ENCODE results near the gene CFAP20.

- TF ChIP-seq FOXS1 (CRISPR knock-in tag; IDR thresholded peaks at IDR 0.05) (no peak), CHD2 (IDR thresholded peaks at IDR 0.05; ENCODE audit: low read length, partially characterized antibody) (no peak), NR3C1 (IDR thresholded peaks at IDR 0.05) (no peak), HDAC2 (IDR thresholded peaks at IDR 0.05) (no peak), JUNB (IDR thresholded peaks at IDR 0.05) (no peak), RAD21 (conservative IDR thresholded peaks at IDR 0.05 in 1 of 2, IDR thresholded peaks at IDR 0.05 in 1 of 2) (no peak)
- TF ChIP-seq, protein P1, sequence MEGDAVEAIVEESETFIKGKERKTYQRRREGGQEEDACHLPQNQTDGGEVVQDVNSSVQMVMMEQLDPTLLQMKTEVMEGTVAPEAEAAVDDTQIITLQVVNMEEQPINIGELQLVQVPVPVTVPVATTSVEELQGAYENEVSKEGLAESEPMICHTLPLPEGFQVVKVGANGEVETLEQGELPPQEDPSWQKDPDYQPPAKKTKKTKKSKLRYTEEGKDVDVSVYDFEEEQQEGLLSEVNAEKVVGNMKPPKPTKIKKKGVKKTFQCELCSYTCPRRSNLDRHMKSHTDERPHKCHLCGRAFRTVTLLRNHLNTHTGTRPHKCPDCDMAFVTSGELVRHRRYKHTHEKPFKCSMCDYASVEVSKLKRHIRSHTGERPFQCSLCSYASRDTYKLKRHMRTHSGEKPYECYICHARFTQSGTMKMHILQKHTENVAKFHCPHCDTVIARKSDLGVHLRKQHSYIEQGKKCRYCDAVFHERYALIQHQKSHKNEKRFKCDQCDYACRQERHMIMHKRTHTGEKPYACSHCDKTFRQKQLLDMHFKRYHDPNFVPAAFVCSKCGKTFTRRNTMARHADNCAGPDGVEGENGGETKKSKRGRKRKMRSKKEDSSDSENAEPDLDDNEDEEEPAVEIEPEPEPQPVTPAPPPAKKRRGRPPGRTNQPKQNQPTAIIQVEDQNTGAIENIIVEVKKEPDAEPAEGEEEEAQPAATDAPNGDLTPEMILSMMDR (IDR thresholded peaks at IDR 0.05), result no peak
- TF ChIP-seq, protein P2, sequence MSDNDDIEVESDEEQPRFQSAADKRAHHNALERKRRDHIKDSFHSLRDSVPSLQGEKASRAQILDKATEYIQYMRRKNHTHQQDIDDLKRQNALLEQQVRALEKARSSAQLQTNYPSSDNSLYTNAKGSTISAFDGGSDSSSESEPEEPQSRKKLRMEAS (IDR thresholded peaks at IDR 0.05), result no peak
- TF ChIP-seq, protein P3, sequence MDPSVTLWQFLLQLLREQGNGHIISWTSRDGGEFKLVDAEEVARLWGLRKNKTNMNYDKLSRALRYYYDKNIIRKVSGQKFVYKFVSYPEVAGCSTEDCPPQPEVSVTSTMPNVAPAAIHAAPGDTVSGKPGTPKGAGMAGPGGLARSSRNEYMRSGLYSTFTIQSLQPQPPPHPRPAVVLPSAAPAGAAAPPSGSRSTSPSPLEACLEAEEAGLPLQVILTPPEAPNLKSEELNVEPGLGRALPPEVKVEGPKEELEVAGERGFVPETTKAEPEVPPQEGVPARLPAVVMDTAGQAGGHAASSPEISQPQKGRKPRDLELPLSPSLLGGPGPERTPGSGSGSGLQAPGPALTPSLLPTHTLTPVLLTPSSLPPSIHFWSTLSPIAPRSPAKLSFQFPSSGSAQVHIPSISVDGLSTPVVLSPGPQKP (IDR thresholded peaks at IDR 0.05; ENCODE audit: low read depth, low read length), result no peak
Observed at GRCh38 chr16:58088091-58088490, 41.1 kb downstream of the CFAP20 start.

Data from A549 (cell line).